Activated CD4-positive, alpha-beta T cell treated with anti-CD3 and anti-CD28 coated beads, Interleukin-2, amount 10 ng/mL, durations not matched to agents 7 days and 5 days (primary cell): ENCODE results near the gene PDLIM4. TPM values are rescaled to one million over a fixed set of nuclear protein-coding genes. Genes with fewer than 3 reads are reported as not detected.

Experiments used
- CTCF ChIA-PET: fragments of 350-600 bp; sonication (Branson Sonifier 250); formaldehyde crosslinking; loops from one replicate; lab custom pipeline; 2021; ENCODE audit warnings: antibody characterized with exemption; lab: Charles Lee
- POLR2A ChIA-PET: fragments of 350-600 bp; sonication (Branson Sonifier 250); formaldehyde crosslinking; loops from one replicate; lab custom pipeline; 2021; ENCODE audit warnings: antibody characterized with exemption; lab: Charles Lee
- DNase-seq: peaks from one replicate; pipeline ENCODE4 v3.0.0-alpha.2; 2020
- H3K27ac Mint-ChIP-seq: one replicate; pipeline ENCODE4 v1.8.0; 2021; ENCODE audit warnings: mild to moderate bottlenecking, moderate library complexity, mixed read lengths
- H3K27me3 Mint-ChIP-seq: one replicate; pipeline ENCODE4 v1.8.0; 2021; ENCODE audit warnings: mixed read lengths
- H3K36me3 Mint-ChIP-seq: one replicate; pipeline ENCODE4 v1.8.0; 2021; ENCODE audit warnings: low read depth, mixed read lengths
- H3K4me1 Mint-ChIP-seq: one replicate; pipeline ENCODE4 v1.8.0; 2021; ENCODE audit warnings: mixed read lengths
- H3K4me3 Mint-ChIP-seq: one replicate; pipeline ENCODE4 v1.8.0; 2021; ENCODE audit warnings: mild to moderate bottlenecking, moderate library complexity, mixed read lengths
- H3K9me3 Mint-ChIP-seq: one replicate; pipeline ENCODE4 v1.8.0; 2021; ENCODE audit warnings: mixed read lengths
- total RNA-seq, 2 experiments: library from RNA; stranded (reverse); gene quantifications; one replicate each; pipeline ENCODE4 v1.2.3, GENCODE V29; 2021

PDLIM4 gene
- total RNA-seq, 2 experiments from 2014 or later, result not detected

DNA sequence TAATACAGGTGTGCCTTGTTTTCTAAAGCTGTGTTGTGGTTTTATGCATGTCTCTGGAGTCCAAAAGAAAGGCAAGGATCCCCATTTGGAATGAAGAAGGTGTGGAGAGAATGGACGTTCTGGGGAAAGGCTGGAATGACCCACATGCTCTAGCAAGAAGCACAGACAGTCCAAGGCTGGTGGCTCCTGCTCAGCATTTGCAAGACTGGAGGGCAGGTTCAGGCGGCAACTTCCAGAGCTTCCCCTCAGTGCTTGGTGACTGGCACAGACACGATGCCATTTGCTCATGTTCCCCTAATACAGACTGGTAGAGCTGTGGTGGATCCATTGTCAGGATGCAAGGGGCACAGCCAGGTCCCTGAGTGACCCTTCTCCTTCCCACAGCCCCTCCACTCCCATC is 44.9 kb downstream of the PDLIM4 start:
- Mint-ChIP-seq H3K27ac (no peak overlapping the region), H3K4me3 (no peak overlapping the region), H3K9me3 (peaks cover 2% of the 10 kb centered on the region), H3K36me3 (peaks cover 2% of the 10 kb centered on the region), H3K27me3 (peaks cover 4% of the 10 kb centered on the region), H3K4me1 (peaks cover 3% of the 10 kb centered on the region)
- DNase-seq, result no peak
- CTCF ChIA-PET, result interaction anchor here (1.2 kb wide), 1 partner anchor 10 kb away, joined by 6 read pairs; no protein-coding TSS in a partner anchor
- POLR2A ChIA-PET, result no interaction called here

DNA sequence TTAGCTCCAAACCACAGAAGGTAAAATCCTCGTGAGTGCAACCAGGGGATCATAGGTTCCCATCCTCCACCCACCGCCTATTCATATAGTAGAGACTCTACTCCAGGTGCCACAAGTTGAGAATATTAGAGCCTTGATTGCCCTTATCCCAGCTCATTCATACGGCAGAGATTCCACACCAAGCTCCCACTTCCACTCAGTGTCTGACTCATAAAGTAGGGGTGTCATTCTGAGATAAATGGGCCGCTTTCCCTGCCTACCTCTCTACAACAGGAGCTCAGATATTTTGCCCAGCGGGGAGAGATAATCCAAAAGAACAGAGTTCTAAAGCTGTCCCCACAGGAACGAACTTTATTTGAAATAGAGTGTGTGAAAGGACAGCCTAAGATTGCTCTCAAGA is 46.1 kb downstream of the PDLIM4 start:
- Mint-ChIP-seq H3K27ac (no peak overlapping the region), H3K4me3 (no peak overlapping the region), H3K9me3 (peaks cover 2% of the 10 kb centered on the region), H3K4me1 (no peaks in the 10 kb centered on the region), H3K36me3 (peaks cover 2% of the 10 kb centered on the region), H3K27me3 (peaks cover 4% of the 10 kb centered on the region)
- DNase-seq, result no peak
- ChIA-PET POLR2A (no interaction called here), CTCF (interaction anchor here (1.2 kb wide), 1 partner anchor 11 kb away, joined by 6 read pairs; no protein-coding TSS in a partner anchor)

DNA sequence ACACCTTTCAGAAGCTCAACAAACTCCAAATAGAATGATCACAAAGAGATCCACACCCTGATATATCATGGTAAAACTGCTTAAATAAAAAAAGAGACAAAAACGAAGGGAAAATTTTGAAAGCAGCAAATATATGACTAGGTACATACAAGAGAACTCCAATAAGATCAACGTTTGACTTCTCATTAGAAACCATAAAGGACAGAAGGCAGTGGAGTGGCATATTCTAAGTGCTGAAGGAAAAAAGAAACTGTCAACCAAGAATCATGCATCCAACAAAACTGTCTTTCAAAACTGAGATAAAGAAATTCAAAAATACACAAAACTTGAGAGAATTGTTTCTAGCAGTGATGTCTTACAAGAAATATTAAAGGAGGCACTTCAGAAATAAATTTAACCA is 47.9 kb downstream of the PDLIM4 start:
- Mint-ChIP-seq H3K36me3 (peaks cover 2% of the 10 kb centered on the region), H3K4me1 (no peaks in the 10 kb centered on the region), H3K27me3 (peaks cover 4% of the 10 kb centered on the region), H3K27ac (no peak overlapping the region), H3K9me3 (peaks cover 2% of the 10 kb centered on the region), H3K4me3 (no peak overlapping the region)
- DNase-seq, result no peak
- POLR2A ChIA-PET, result no interaction called here
- CTCF ChIA-PET, result no interaction called here

DNA sequence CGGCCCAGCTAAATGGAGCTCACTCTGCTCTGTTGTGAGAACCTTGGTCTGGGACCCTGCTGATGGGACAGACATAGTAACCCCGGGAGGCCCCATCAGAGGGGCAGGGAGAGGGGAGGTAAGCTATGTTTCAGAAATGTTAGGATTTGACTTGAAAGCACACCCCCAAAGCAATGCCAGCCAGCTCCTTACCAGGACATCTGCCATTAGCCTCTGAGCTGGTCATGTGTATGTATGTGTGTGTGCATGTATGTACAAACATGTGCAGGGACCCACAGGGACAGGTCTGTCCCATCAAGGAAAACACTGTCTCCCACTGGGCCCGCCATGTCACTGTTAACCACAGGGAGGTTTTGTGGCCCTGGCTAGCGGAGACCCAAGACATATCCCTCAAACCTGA is 51.2 kb downstream of the PDLIM4 start:
- H3K27me3 Mint-ChIP-seq, result peaks cover 4% of the 10 kb centered on the region
- no peaks in the 10 kb centered on the region for H3K4me1 Mint-ChIP-seq

DNA sequence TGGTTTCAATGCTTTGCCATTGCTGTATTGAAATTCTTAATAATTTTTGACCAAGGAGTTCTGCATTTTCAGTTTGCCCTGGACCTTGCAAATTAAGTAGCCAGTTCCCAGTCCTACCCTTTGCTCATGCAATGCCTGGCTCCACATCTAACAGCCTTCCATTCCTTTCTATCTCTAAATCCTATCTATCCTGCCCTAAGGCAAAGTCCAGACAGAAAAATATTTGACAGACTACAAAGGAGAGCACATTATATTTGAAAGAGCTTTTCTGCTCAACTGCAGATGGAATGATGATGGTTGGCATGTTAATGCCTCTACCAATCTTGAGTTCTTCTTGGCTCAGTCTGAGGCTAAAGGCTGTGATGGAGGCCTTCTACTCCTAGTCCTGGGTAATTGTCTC is 52.2 kb downstream of the PDLIM4 start:
- Mint-ChIP-seq H3K4me1 (no peaks in the 10 kb centered on the region), H3K27me3 (peaks cover 4% of the 10 kb centered on the region), H3K27ac (no peak overlapping the region), H3K9me3 (peaks cover 2% of the 10 kb centered on the region), H3K36me3 (peaks cover 2% of the 10 kb centered on the region), H3K4me3 (no peak overlapping the region)
- ChIA-PET POLR2A (no interaction called here), CTCF (interaction anchor here (1.2 to 2.1 kb wide), 2 partner anchors 9 to 13 kb away, joined by 3 to 5 read pairs; no protein-coding TSS in a partner anchor)
- no peak for DNase-seq

More for the DNA sequence above, 51.2 kb downstream of the PDLIM4 start:
- DNase-seq, result no peak
- ChIA-PET POLR2A (no interaction called here), CTCF (interaction anchor here (1.1 to 1.2 kb wide), 2 partner anchors 13 to 14 kb away, joined by 3 read pairs; no protein-coding TSS in a partner anchor)
- Mint-ChIP-seq H3K4me3 (no peak overlapping the region), H3K9me3 (peaks cover 2% of the 10 kb centered on the region), H3K27ac (no peak overlapping the region), H3K36me3 (peaks cover 2% of the 10 kb centered on the region)

DNA sequence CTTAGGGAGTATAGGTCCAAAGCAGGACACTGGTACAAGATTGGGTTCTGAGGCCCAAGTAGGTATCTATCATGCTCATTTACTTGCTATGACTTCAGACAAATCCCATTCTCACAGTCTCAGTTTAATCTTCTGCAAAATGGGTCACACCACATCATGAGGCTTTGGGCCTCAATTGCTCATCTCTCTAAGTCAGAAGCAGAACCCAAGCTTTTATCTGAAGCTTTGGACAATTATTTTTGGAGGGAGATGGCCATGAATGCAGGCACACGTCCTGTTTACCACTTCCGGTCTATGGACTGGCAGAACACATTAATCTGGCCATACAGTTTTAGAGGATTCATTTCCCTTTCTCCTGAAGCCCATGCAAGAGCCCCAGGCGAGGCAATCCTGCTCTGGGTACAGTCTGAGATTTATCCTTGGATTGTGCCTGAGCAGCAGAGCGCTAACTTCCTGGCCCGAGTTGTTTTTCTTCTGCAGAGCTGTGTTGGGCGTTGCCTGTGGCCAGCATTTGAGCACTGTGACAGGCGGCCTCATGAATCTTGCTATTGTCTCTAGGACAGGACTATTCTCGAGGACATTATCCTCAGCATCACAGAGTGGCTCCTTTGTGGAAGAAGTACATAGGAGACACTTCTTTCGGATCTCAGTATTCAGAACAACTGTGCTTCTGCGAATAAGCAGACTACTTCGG is 52.8 kb downstream of the PDLIM4 start:
- DNase-seq, result no peak
- Mint-ChIP-seq H3K36me3 (peaks cover under 1% of the 10 kb centered on the region), H3K27ac (no peak overlapping the region), H3K4me1 (no peaks in the 10 kb centered on the region), H3K4me3 (no peak overlapping the region), H3K27me3 (peaks cover 3% of the 10 kb centered on the region), H3K9me3 (no peaks in the 10 kb centered on the region)
- POLR2A ChIA-PET, result no interaction called here
- CTCF ChIA-PET, result interaction anchor here (0.8 to 2.1 kb wide), 3 partner anchors 9 to 17 kb away, joined by 3 to 5 read pairs (median 3); no protein-coding TSS in a partner anchor

DNA sequence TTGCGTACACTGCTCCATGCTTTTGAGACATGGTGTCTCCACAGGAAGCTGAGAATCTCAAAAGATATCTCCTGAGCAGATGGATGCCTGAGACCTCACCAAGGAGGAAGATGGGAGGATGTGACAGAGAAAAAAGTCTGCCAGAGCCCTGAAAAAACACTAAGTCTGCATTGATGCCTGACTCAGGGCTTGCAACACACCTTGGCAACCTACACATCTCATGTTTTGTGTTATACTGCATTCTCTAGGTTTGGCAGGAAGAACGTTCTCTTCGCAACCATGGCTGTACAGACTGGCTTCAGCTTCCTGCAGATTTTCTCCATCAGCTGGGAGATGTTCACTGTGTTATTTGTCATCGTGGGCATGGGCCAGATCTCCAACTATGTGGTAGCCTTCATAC is 55.9 kb downstream of the PDLIM4 start:
- CTCF ChIA-PET, result no interaction called here
- no peak for DNase-seq
- no peaks in the 10 kb centered on the region for H3K27me3 Mint-ChIP-seq
- H3K4me1 Mint-ChIP-seq, result no peaks in the 10 kb centered on the region
- no peaks in the 10 kb centered on the region for H3K9me3 Mint-ChIP-seq
- no peak overlapping the region for H3K4me3 Mint-ChIP-seq
- no peak overlapping the region for H3K27ac Mint-ChIP-seq
- H3K36me3 Mint-ChIP-seq, result no peaks in the 10 kb centered on the region
- POLR2A ChIA-PET, result no interaction called here

DNA sequence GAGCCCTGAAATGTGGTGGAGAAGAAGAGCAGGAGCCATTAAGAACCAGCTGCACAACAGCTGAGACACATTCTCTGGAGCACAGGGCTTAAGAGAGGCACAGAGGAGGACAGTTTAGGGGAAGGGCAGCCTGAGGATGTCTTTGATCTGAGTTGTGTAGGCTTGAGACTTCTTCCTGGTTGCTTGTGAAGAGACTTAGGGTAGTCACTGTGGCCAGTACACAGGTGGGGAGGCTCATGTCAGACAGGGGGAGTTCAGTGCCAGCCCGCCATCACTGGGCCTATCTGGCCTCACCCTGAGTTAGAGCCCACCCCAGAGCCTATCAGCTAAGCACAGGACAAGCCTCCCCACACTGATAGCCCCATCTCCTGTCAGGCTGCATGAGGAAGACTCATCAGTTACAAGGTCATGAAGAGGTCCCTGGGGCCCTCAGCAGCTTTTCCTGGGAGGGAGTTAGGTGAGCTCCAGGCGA is 56.5 kb downstream of the PDLIM4 start:
- H3K4me1 Mint-ChIP-seq, result no peaks in the 10 kb centered on the region
- POLR2A ChIA-PET, result no interaction called here
- no peaks in the 10 kb centered on the region for H3K9me3 Mint-ChIP-seq
- H3K27ac Mint-ChIP-seq, result no peak overlapping the region
- DNase-seq, result no peak
- CTCF ChIA-PET, result no interaction called here
- H3K36me3 Mint-ChIP-seq, result no peaks in the 10 kb centered on the region
- no peak overlapping the region for H3K4me3 Mint-ChIP-seq
- H3K27me3 Mint-ChIP-seq, result no peaks in the 10 kb centered on the region

DNA sequence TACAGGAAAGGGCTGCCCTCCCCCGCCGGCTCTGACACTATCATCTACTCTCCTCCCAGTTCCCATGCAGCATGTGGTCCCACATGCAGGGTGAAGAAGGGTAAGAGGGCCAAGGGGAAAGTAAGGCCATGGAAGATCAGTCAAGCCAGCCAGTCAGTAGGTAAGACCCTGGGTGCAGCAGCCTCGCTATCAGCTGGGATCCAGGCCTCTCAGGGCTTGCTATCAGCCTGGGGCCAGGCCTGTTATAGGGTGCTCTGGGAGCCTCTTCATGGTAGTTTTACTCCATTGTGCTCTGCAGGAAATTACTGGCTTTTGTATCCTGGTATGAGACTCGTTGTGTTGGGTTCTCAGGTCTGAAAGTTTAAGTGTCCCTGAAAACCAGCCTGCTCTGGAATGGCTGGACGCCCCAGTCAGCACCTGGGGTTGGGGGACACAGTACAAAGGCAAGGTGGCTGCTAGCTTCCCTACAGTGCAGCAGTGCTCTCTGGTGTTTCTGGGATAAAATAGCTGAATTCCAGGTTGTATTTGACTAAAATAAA is 58.1 kb downstream of the PDLIM4 start:
- H3K4me3 Mint-ChIP-seq, result no peak overlapping the region
- ChIA-PET CTCF (interaction anchor here (1.2 kb wide), 1 partner anchor 20 kb away, joined by 3 read pairs; no protein-coding TSS in a partner anchor), POLR2A (interaction anchor here (0.5 kb wide), 1 partner anchor 699 kb away, joined by 4 read pairs; no protein-coding TSS in a partner anchor)
- H3K9me3 Mint-ChIP-seq, result no peaks in the 10 kb centered on the region
- no peak for DNase-seq
- no peaks in the 10 kb centered on the region for H3K36me3 Mint-ChIP-seq
- H3K27ac Mint-ChIP-seq, result no peak overlapping the region
- no peaks in the 10 kb centered on the region for H3K27me3 Mint-ChIP-seq
- H3K4me1 Mint-ChIP-seq, result no peaks in the 10 kb centered on the region

DNA sequence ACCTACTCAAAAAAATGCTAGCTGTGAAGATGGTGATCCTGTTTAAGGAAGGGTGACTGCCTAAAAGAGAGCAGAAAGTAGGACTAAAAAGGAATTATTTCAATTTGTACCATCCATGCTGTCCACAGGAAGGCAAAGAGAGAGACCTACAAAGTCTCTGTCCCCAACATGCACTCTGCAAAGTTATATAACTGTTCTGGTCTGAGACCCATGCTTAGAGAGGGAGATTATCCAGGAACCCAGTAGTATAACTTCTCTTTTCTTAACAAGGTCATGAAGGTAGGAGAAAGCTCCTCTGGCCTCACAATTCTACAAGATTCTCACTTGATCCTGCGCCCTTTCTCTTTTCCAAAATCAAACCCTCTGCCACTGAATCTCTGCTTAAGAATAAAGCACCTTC is 62.5 kb downstream of the PDLIM4 start:
- Mint-ChIP-seq H3K27ac (no peak overlapping the region), H3K9me3 (no peaks in the 10 kb centered on the region), H3K4me3 (no peak overlapping the region), H3K4me1 (no peaks in the 10 kb centered on the region), H3K27me3 (no peaks in the 10 kb centered on the region), H3K36me3 (no peaks in the 10 kb centered on the region)
- CTCF ChIA-PET, result no interaction called here
- no peak for DNase-seq
- POLR2A ChIA-PET, result no interaction called here

DNA sequence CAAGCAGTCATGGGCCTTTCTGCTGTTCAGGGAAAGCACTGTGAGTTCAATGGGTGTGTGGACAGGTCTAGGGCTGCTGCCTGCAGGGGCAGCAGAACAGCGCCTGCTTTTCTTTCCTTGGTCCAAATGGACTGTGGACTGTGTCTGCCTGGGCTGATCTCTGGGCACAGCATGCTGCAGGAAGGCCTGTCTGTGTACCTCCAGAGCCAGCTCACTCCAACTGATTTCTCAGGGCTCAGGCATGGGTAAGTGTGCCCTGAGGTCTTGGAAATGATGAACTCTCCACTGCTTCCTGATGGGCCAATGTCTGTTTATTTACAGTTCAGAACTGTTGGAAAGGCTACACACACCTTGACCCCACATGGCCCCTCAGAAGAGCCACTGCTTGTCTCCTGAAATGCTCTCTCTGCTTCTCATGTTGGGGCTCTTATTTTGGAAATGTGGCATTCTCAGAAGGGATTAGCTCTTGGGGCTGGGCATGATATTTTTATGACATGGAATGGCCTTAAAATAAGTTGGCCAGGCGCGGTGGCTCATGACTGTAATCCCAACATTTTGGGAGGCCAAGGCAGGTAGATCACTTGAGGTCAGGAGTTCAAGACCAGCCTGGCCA is 63.7 kb downstream of the PDLIM4 start:
- no peaks in the 10 kb centered on the region for H3K9me3 Mint-ChIP-seq
- H3K27ac Mint-ChIP-seq, result no peak overlapping the region
- no peaks in the 10 kb centered on the region for H3K27me3 Mint-ChIP-seq
- DNase-seq, result no peak
- CTCF ChIA-PET, result interaction anchor here (0.8 to 1.2 kb wide), 2 partner anchors 13 to 29 kb away, joined by 3 read pairs; no protein-coding TSS in a partner anchor
- POLR2A ChIA-PET, result no interaction called here
- no peak overlapping the region for H3K4me3 Mint-ChIP-seq
- H3K36me3 Mint-ChIP-seq, result no peaks in the 10 kb centered on the region
- no peaks in the 10 kb centered on the region for H3K4me1 Mint-ChIP-seq

DNA sequence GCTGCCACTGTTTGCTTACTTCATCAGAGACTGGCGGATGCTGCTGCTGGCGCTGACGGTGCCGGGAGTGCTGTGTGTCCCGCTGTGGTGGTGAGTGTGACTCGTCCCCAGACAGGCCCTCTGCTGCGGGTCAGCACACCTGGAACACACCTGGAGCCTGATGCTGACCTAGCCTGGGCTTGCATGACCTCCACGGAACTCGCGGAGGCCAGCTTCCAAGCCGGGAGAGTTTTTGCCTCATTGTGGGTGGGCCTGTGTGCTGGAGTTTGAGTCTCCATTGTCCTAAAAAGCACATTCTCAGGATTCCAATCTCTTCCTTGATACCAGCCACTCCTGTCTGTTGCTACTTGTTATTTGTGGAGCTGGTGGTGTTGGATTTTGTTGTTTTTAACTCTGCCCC is 64.8 kb downstream of the PDLIM4 start:
- POLR2A ChIA-PET, result no interaction called here
- H3K4me1 Mint-ChIP-seq, result no peaks in the 10 kb centered on the region
- H3K27me3 Mint-ChIP-seq, result no peaks in the 10 kb centered on the region
- H3K27ac Mint-ChIP-seq, result no peak overlapping the region
- H3K9me3 Mint-ChIP-seq, result no peaks in the 10 kb centered on the region
- H3K36me3 Mint-ChIP-seq, result no peaks in the 10 kb centered on the region
- DNase-seq, result no peak
- H3K4me3 Mint-ChIP-seq, result no peak overlapping the region
- CTCF ChIA-PET, result interaction anchor here (1.3 to 1.5 kb wide), 2 partner anchors 12 to 84 kb away, joined by 3 to 5 read pairs; no protein-coding TSS in a partner anchor
